C4-2B (cell line): Measurements from ENCODE around the gene CYB561.

Source experiments
- ZFX ChIP-seq: fragments of 450-650 bp; IDR thresholded peaks from 2 replicates; pipeline ENCODE4 v1.6.1; 2017
- TF ChIP-seq, protein P1 (sequence below): fragments of 450-650 bp; conservative IDR thresholded peaks from 2 replicates; pipeline ENCODE4 v1.5.1; 2017; ENCODE audit warnings: mild to moderate bottlenecking

DNA sequence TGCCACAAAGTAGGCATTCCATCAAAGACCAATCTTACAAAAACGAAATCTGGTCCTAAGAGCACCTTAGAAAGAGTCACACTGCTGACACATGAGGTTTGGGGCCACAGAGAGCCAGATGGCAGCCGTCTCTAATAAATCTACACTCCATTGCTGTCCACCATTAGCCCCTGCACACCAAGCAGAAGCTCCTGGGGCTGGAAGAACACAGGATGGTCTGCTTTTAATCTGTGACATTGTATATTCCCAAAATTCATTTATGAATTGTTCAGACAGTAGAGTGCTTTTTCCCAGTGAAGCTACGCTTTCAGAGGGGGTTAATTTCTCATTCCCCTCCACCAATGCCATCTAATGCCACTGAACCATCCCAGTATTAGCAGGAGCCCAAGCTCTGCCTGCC lies 1.6 kb downstream of the CYB561 start:
- TF ChIP-seq, protein P1, sequence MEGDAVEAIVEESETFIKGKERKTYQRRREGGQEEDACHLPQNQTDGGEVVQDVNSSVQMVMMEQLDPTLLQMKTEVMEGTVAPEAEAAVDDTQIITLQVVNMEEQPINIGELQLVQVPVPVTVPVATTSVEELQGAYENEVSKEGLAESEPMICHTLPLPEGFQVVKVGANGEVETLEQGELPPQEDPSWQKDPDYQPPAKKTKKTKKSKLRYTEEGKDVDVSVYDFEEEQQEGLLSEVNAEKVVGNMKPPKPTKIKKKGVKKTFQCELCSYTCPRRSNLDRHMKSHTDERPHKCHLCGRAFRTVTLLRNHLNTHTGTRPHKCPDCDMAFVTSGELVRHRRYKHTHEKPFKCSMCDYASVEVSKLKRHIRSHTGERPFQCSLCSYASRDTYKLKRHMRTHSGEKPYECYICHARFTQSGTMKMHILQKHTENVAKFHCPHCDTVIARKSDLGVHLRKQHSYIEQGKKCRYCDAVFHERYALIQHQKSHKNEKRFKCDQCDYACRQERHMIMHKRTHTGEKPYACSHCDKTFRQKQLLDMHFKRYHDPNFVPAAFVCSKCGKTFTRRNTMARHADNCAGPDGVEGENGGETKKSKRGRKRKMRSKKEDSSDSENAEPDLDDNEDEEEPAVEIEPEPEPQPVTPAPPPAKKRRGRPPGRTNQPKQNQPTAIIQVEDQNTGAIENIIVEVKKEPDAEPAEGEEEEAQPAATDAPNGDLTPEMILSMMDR = no peak
- TF ChIP-seq ZFX = no peak
